ENCODE results near the gene CRELD2.
A peak's percentile ranks its signal among the peaks of the same experiment; 100 is the strongest.
"Not testable (repeated sequence)": the region's sequence is repeated elsewhere in the genome, so short reads cannot be mapped to it uniquely, and the experiment has no call there.

Gene CRELD2

DNA sequence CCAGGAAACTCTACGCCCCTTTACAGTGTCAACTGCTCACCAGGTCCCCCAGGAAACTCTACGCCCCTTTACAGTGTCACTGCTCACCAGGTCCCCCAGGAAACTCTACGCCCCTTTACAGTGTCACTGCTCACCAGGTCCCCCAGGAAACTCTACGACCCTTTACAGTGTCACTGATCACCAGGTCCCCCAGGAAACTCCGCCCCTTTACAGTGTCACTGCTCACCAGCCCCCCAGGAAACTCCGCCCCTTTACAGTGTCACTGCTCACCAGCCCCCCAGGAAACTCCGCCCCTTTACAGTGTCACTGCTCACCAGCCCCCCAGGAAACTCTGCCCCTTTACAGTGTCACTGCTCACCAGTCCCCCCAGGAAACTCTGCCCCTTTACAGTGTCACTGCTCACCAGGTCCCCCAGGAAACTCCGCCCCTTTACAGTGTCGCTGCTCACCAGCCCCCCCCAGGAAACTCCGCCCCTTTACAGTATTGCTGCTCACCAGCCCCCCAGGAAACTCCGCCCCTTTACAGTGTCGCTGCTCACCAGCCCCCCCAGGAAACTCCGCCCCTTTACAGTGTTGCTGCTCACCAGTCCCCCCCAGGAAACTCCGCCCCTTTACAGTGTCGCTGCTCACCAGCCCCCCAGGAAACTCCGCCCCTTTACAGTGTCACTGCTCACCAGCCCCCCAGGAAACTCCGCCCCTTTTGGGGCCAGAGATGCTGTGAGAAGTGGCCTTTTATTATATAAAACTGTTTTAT, 26.8 kb downstream of the CRELD2 start:
- ATAC-seq = not testable (repeated sequence)
- peak; percentile 47 for DNase-seq

DNA sequence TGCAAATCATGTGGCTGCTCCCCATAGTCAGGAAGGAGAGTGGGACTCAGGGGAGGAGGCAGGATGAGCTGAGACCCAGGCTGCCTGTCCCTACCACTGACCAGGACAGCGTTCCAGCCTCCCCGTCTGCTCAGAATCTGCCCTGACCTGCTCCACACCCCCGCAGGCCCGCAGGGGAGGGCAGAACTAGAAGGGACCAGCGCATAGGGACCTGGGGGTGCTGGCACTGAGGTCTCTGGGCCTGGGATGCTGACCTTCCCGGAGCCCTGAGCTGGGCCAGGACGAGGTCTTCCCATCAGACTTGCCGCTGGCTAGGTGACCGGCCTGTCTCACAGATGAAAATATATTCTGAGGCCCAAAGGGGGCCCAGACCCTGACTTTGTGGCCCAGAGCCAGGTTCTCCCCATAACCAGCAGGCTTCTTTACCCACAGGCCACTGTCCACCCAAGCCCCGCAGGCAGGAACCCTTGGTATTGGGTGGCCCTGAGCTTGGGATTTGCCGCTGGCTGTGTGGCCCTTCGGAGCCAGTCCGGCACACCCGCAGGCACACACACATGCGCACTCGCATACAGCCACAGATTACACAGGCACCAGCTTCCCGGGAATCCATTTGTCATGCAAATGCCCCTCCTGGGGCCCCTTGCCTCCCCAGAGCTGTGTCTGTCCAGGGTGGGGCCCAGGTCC, 28.3 kb downstream of the CRELD2 start:
- no peak for DNase-seq
- ATAC-seq = no peak

DNA sequence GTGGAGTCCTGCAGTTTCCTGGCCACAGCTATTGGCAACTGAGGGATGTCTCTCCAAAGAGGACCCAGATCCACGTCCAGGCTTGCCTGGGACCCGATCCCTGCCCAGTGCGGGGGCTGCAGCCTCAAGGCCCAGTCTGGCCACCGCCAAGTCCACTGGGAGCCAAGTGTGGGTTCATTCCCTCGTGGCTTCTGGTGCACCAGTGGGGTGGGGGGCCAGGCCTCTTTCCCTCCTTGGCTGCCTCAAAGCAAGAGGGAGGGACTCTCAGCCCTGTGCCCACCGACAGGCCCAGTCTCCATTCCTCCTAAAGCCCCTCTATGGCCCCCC, 28.8 kb downstream of the CRELD2 start:
- no peak for ATAC-seq
- no peak for DNase-seq

DNA sequence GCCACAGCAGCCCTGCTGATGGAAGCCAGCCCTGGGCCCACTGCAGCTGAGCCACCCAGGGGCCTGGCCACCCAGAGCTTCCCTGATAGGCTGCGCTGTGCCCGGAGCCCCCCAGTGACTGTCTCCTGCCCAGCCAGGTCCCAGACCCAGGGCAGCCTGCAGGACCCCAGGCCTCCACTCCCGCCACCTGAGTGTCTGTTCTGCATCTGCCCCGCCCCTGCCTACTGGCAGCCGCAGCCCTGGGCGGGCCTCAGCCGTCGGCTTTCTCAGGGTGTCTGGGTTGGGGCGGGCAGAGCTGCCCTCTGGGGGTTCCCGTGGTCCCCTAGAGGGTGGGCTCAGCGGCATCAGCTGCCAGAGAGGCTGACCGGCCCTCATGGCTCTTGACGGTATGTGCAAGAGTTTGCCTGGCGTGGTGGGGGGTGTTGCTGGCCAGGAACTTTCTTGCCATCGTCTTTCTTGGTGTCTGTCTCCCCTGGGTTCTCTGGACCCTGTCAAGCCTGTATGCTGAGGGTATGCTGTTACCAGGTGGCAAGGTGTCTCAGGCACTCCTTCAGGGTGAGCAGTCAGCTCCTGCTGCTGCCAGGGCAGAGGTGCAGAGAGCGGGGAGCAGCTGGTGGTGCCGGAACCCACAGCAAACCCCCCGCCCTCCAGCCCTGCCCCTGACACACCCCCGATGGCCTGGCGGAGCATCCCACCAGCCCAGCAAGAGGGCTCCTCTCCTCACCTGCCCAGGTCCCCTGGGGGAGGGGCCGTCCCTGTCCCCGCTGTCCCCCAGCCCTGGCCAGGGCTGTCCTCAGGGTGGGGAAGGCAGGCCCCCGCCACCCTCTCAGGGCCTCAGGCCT, 29.9 kb downstream of the CRELD2 start:
- DNase-seq (no peak), ATAC-seq (no peak)

GRCh38 chr22:49948958-49949913, 30.8 kb downstream of the CRELD2 start:
- DNase-seq (no peak), ATAC-seq (no peak)

GRCh38 chr22:49949914-49950292, 31.5 kb downstream of the CRELD2 start:
- no peak for ATAC-seq
- no peak for DNase-seq

- ATAC-seq (no peak), DNase-seq (no peak)
Observed at GRCh38 chr22:49950396-49950994, 32.1 kb downstream of the CRELD2 start.

DNA sequence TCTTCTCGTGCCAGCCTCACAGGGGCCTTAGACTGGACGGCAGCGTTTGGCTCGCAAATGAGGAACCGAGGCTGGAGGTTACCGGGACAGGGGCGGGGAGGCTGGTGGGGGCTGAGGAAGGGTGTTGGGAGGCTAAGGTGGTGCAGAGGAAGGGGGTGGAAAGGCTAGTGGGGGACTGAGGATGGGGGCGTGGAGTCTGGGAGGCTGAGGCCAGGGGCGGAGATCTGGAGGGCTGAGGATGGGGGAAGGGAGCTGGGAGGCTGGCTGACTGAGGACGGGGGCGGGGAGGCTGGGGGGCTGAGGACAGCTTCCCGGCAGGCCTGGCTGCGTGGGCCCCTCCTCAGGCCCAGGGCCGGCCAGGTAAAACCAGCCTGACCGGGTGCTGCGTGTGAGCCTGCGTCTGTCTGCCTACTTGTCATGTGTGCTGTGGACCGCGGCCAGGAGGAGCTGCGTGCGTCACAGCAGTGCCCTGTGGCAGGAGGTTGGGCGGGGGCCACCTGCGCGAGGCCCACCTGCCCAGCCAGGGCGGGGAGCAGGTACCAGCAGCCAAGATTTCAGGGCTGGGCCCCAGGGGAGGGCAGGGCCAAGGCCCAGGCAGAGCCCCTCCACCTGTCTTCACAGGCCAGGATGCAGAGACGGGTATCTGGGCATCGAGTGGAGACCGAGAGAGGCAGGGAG, 32.7 kb downstream of the CRELD2 start:
- no peak for ATAC-seq
- DNase-seq = no peak

GRCh38 chr22:49951678-49951985, 33.2 kb downstream of the CRELD2 start:
- DNase-seq (no peak), ATAC-seq (no peak)

GRCh38 chr22:49951986-49952896, 33.8 kb downstream of the CRELD2 start:
- ATAC-seq = no peak
- DNase-seq = no peak

- ATAC-seq (no peak), DNase-seq (no peak)
Observed at GRCh38 chr22:49953027-49953679, 34.7 kb downstream of the CRELD2 start.

- DNase-seq (no peak), ATAC-seq (no peak)
Observed at GRCh38 chr22:49953680-49954344, 35.4 kb downstream of the CRELD2 start.

DNA sequence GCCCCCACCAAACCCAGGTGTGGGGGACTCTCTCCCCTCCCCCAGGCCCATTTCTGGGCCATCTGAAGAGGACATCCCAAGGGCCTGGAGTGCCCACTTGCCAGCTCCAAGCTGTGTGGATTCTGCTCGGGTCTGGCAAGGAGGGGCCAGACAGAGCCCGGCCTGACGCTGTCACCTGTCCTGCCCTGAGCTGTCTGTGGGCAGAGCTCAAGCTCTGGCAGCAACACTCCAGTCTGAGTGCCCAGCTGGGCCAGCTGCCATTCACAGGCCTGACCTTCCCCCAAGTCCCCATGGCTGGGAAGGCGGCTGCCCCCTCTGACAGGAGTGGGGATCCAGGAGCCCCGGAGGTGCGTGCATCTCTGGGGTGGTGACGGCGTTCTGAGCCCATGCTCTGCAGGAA, 35.9 kb downstream of the CRELD2 start:
- no peak for DNase-seq
- no peak for ATAC-seq

GRCh38 chr22:49954991-49955580, 36.7 kb downstream of the CRELD2 start:
- no peak for ATAC-seq
- DNase-seq = no peak

DNA sequence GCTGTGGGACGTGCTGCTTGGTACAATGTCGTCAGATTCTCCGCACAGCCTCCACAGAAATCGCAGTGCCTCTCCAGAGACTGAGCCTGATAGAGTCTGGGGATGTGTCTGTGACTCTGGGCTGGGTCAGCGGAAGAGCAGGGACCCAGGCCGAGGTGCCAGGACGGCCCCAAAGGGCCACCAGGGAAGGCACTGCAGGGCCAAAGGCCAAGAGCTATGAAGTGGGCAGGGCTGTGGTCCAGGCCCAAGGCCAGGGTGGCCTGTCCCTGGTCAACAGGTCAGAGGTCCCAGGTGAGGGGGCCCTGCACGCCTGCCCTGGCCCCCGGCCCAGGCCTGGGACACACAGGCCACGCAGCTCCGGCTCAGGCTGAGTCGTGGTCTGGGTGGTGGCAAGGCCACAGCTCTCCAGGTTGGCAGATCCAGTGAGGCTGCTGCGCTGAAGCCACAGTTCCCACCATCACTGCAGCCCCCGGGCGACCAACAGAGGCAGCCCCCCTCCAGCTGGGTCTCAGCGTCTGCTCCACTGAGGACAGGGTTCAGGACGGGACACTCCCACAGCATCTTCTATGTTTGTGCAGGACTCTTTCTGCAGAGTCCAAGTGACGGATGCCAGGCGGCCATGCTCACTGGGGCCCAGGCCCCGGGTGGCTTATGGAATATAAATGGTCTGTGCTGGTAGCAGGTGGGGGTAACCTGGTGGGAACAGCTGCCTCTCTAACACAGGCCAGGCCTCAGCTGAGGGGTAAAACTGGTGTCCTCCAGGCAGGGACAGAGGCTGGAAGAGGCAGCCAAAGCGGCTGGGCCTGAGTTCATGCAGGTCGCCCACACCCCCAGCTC, 37.4 kb downstream of the CRELD2 start:
- ATAC-seq (no peak), DNase-seq (no peak)

DNA sequence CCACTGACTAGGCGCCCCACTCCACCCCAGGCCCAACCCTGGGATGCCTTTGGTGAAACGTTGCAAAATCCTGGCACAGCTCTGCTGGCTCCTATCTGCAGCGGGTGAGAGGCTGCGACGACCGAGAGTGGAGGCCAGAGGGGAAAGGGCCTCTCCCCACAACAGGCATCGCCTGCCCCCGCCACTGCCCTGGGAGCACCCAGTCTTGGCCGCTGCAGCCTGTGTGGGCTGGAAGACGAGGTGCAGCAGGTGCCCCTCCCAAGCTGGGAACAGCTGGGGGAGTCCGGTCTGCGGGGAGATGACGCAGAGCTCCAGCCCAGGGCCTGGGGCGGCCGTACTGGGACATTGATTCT, 38.0 kb downstream of the CRELD2 start:
- no peak for DNase-seq
- no peak for ATAC-seq

- no peak for DNase-seq
- ATAC-seq = no peak
Observed at GRCh38 chr22:49956914-49957825, 38.7 kb downstream of the CRELD2 start.
